HG03135 (cell line): ENCODE results near the gene B4GALT5.

Experiments
- ATAC-seq: cut with Tn5 transposase; IDR thresholded peaks from one replicate; pipeline ENCODE4 v1.9.1; 2021; ENCODE audit warnings: mild to moderate bottlenecking, moderate library complexity; ENCODE audit not compliant: unreplicated experiment

B4GALT5 gene

GRCh38 chr20:49587111-49587570 lies 126.5 kb downstream of the B4GALT5 start:
- no peak for ATAC-seq

- no peak for ATAC-seq
These were observed 128.0 kb downstream of the B4GALT5 start for GRCh38 chr20:49585585-49586245.

- no peak for ATAC-seq
These were observed 129.0 kb downstream of the B4GALT5 start for GRCh38 chr20:49584418-49585382.

- no peak for ATAC-seq
These were observed 129.8 kb downstream of the B4GALT5 start for GRCh38 chr20:49583669-49584417.

GRCh38 chr20:49583343-49583668 lies 130.4 kb downstream of the B4GALT5 start:
- no peak for ATAC-seq
